Peyer's patch (tissue), 4 donors: Measurements from ENCODE around the gene CIZ1.

Experiments
- CTCF ChIP-seq, 6 experiments: fragments of 450-650 bp in 4 of 6; fragments of 200-600 bp in 2 of 6; sonication (generic) in 1 of 6; IDR thresholded peaks; one replicate each; pipeline ENCODE4 v1.5.1; 2017 to 2019; ENCODE audit warnings: antibody characterized with exemption in 6 of 6, mild to moderate bottlenecking in 3 of 6, moderate library complexity in 1 of 6
- POLR2A ChIP-seq, 2 donors: fragments of 450-650 bp; IDR thresholded peaks; one replicate each; pipeline ENCODE4 v1.5.1; 2017; ENCODE audit warnings: antibody characterized with exemption in 2 of 2, mild to moderate bottlenecking in 2 of 2, moderate library complexity in 2 of 2

DNA sequence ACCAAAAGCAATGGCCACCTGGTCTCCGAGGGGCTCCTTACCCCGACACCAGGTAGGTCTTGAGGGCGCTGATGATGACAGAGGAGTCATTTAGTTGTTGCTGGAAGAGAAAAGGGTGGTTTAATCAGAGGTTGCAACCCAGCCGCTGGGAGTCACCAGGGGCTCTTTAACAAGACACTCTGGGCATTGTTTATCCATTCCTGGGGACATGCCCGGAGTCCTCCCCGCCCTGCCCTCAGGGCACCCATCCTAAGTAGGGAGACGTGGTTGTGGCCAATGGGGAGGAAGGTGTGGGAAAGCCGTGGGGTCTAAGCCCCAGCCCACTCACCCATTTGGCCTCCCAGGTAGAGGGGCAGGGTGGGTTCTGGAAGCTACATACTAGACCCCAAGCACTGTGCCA is 66.9 kb downstream of the CIZ1 start:
- TF ChIP-seq CTCF (IDR thresholded peaks at IDR 0.05) (no peak), POLR2A (IDR thresholded peaks at IDR 0.05) (no peak)
